ENCODE results near the gene JADE2.
"Not testable (repeated sequence)": the region's sequence is repeated elsewhere in the genome, so short reads cannot be mapped to it uniquely, and the experiment has no call there.

The JADE2 gene

GRCh38 chr5:134524826-134525682 lies at the start of gene JADE2:
JADE2 (plus strand) TSS chr5:134525670; CDS start chr5:134535858, 10,188 bp downstream.
- peak; percentile 90 for DNase-seq

GRCh38 chr5:134477462-134478245 lies 47.8 kb upstream of the JADE2 start:
- peak; percentile 41 for DNase-seq

DNA sequence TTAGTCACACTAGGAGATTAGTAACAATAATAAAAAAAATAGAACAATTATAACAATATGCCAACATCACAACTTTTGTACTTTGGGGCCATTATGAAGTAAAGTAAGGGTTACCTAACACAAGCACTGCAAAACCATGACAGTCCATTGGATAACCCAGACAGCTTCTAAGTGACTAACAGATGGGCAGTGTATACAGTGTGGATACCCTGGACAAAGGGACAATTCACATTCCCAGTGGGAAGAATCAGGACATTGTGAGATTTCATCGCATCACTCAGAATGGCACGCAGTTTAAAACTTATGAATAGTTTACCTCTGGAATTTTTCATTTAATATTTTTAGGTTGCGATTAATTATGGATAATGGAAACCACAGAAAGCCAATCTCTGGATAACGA lies 45.6 kb upstream of the JADE2 start:
- DNase-seq = no peak

DNA sequence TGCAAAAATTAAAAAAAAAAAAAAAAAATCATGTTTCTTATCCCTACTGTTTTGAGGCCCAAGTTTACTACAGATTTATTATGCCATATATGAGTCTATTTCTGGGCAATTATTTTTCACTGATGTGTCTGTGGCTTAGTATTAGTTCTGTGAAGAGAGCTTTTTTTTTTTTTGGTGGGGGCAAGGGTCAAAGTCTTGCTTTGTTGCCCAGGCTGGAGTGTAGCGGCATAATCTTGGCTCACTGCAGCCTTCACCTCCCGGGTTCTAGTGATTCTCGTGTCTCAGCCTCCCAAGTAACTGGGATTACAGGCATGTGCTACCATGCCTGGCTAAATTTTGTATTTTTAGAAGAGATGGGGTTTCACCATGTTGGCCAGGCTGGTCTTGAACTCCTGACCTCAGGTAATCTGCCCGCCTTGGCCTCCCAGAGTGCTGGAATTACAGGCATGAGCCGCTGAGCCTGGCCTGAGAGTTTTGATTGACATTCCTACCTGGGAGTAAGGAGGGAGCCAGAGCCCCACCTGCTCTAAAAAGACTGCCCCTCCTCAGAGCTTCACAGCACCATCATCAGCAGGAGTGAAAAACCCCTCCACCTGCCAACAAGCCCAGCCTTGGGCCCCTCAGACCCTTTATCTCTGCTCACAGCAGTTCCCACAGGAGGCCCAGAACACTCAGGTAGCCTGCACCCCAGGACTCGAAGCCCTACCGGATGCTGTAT lies 36.1 kb upstream of the JADE2 start:
- no peak for DNase-seq

GRCh38 chr5:134490255-134490924 lies 35.1 kb upstream of the JADE2 start:
- DNase-seq = peak; percentile 26

- DNase-seq = peak; percentile 32
Measured at GRCh38 chr5:134490925-134491271, 34.6 kb upstream of the JADE2 start.

DNA sequence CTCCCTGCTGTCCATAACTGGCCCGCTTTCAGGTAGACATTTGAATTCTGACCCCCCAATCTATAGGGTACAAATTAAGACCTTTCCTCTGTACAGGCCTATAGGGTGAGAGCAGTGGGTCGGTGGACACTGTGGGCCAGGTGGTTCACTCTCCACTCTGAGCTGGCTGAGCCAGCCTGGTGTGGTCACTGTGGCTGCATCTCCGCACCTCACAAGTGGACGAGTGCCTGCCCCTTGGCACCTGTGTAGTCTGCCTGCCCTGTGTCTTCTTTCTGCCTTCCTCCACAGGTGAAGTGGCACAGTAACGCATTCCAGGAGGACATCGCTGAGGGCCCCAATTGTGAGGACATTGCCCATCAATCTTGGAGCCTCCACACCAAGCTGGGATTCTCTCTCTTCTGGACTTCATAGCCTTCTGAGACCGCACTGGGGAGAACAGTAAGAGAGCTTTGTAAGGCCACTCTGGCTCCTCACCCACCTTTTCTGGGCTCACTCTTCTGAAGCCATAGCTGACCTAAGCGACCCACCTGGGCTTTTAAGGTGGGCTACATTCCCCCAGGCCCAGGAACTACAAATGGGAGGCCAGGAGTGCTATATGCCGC lies 33.5 kb upstream of the JADE2 start:
- DNase-seq = peak; percentile 30

GRCh38 chr5:134492568-134492967 lies 32.9 kb upstream of the JADE2 start:
- DNase-seq = no peak

DNA sequence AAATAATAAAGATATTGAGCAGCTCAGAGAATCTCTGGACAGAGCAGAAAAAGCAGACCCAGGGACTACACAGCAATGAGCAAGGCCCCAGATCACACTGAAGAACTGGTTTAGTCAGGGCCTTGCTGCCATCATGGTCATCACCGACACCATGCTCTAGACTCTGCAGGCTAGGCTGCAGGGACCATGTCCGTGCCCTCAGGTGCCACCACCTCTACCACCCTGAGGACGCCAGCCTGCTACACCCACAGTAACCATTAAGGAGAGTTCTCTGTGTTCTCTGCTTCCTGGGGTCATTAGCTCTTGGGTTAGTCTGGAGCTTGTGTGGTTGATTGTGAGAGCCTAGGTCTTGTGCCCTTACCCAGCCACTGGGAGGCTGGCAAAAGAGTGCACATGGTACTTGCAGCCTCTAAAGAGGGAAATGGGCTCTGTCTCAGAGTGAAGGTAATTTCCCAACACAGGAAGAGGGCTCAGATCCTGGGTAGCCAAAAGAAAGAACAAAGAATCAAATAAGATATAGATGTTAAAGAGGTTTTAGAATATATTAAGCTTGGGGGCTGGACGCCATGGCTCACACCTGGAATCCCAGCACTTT lies 31.9 kb upstream of the JADE2 start:
- no peak for DNase-seq

GRCh38 chr5:134494780-134495179 lies 30.7 kb upstream of the JADE2 start:
- no peak for DNase-seq

- DNase-seq = not testable (repeated sequence)
Measured at GRCh38 chr5:134499905-134500304, 25.6 kb upstream of the JADE2 start.

GRCh38 chr5:134500699-134501430 lies 24.6 kb upstream of the JADE2 start:
- no peak for DNase-seq

GRCh38 chr5:134502259-134502658 lies 23.2 kb upstream of the JADE2 start:
- DNase-seq = no peak

DNA sequence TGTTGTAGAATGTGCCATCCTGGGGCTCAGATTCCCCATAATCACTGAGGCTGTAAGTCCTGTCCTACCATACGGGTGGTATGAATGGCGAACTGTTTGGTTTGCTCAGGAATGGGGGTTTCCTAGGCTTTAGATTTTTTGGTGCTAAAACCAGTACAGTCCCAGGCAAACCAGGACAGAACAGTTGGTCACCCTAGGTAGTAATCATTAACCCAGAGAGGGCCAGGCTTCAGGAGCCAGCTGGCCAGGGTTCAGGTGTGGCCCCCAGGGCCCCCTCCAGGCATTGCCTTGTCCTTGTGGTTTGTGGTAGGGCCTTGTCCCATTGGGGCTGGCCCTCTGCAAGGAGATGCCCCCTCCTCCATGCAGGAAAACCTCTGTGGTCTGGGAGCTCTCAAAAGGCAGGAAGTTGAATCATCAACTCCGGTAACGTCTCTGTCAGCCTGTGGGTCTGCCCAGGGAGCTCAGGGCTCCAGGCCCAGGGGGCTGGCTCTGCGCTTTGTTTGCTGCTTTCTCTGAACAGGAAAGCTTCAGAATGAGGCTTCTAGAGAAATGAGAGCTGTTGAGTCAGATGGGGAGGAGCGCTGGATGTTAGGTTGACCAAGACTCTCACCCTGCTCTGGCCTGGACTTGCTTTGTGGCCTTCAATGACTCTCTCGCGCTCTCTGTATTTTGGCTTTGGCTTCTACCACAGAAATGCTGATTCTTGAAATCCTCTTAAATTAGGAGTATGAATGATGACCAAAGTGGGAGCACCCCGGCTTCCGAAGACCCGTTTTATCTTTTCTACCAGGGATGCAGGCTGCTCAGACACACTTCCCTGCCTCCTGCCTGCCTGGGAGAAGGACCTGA lies 22.2 kb upstream of the JADE2 start:
- peak; percentile 83 for DNase-seq

DNA sequence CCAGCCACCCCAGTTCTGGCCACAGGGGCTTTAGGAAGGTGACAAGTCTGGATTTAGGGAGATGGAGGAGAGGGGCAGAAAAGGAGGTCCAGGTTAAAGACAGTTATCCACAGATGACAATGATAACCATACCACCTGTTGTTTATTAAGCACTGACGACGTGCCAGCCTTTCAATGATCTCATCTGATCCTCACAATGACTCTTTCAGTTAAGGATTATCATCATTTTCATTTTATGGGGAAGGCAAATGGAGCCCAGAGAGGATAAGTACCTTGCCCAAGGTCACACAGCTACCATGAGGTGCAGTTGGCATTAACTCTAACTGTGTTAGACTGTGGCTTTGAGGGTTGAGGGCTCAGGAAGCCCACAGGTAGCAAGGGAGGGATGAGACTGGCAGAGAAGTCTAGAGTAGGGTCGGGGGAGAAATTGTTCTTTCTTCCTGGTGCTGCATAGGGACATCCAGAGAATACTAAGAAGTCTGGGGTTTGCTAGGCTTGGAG lies 21.5 kb upstream of the JADE2 start:
- DNase-seq = no peak

DNA sequence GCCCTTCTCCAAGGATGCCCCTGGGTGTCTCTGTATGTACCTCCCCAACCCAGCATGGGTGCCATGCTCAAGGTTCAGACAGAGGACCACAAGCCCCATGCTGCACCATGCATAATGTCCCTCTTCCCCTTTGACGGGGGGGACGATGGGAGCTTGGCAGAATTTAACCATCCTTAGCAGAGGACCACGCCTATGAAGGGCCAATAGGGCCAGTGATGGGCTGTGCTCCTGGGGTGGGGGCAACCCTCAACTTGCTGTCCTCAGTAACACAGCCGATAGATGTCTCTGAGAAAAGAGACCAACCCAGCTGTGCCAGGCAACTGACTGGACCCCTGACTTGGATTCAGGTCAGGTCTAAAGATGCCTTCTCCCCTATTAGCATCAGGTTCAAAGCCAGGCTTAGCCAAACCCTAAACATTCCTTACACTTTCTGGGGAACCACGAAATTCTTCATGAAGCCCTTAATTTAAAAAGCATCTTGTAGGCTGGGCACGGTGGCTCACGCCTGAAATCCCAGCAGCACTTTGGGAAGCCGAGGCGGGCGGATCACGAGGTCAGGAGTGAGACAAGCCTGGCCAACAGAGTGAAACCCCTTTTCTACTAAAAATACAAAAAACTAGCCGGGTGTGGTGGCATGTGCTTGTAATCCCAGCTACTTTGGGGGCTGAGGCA lies 20.7 kb upstream of the JADE2 start:
- DNase-seq = no peak

DNA sequence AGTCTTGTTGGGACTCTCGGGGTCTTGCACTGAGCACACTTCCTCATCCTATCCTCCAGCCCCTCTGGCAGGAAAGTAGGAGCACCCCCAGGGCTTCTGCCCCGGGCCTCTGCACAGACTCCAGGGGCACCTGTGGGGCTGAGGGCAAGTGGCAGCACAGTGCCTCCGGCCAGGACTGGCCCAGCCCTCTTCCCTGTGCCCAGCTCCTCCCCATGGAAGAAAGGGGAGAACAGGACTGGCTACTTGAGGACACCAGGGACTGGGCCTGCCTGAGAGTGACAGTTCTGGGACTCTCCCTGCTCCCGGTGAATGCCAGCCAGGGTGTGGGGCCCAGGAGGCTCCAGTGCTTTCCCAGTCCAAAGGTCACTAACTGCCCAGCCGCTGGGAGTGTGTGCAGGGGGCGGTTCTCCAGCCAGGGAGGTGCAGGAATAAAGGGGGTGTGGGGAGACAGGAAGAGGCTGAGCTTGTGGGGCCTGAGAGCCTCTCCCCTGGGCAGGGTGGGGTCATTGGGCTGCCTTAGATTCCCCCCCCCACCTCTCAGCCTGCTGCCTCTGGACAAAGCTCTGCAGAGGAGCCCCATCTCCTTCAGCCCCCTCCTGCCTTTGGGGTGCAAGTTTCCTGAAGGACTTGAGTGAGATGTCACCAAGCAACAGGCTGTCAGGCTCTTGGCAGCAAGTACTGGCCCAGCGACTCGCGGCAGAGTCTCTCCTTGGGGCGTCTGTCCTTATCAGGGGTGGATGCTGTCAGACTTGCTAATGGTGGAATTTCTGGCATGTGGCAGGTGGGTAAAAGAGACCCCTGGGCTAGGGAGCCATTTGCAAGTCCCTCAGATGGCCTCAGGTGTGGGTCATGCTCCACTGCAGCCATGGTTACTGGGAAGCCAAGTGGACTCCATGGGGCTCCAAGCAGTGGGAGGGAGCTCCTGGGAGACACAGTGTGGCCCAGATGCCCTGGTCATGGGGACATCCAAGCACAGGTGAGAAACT lies 19.1 kb upstream of the JADE2 start:
- DNase-seq = no peak

DNA sequence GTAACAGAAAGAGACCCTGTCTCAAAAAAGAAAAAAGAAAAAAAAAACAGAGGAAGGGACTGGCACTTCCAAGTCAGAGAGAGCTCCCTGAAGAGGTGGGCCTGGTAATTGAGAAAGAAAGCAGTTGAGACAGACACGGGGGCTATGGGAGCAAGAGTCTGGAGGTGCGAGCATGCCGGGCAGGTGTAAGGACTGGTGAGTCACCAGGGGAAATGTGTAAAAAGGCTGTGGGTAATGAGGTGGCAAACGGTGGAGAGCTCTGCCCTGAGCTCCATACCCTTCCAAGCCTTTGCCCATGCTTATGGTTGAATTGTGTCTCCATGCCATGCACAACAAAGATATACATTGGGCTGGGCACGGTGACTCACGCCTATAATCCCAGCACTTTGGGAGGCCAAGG lies 18.0 kb upstream of the JADE2 start:
- no peak for DNase-seq

Measured in activated CD8-positive, alpha-beta memory T cell treated with anti-CD3 and anti-CD28 coated beads for 24 hours (primary cell).